Activated naive CD4-positive, alpha-beta T cell (primary cell): Measurements from ENCODE around the gene SETDB1.

Experiments used
- DNase-seq, 4 experiments: peaks; one replicate each; lab custom pipeline; 2025; lab: John Stamatoyannopoulos, UW

Gene SETDB1

GRCh38 chr1:150931773-150932172, 5.6 kb downstream of the SETDB1 start:
- DNase-seq, result no peak

GRCh38 chr1:150944856-150945255, 18.7 kb downstream of the SETDB1 start:
- no peak for DNase-seq

- DNase-seq, result no peak
Measured at GRCh38 chr1:150954708-150955107, 28.5 kb downstream of the SETDB1 start.

GRCh38 chr1:150955280-150955679, 29.1 kb downstream of the SETDB1 start:
- DNase-seq, result no peak

- no peak for DNase-seq
Measured at GRCh38 chr1:150957666-150958065, 31.5 kb downstream of the SETDB1 start.

- no peak for DNase-seq
Measured at GRCh38 chr1:150960646-150961045, 34.5 kb downstream of the SETDB1 start.

- DNase-seq, result no peak
Measured at GRCh38 chr1:150961756-150962155, 35.6 kb downstream of the SETDB1 start.

- no peak for DNase-seq
Measured at GRCh38 chr1:150963321-150964163, 37.4 kb downstream of the SETDB1 start.

GRCh38 chr1:150964164-150964489, 38.0 kb downstream of the SETDB1 start:
- DNase-seq, result no peak

GRCh38 chr1:150965605-150966004, 39.4 kb downstream of the SETDB1 start:
- no peak for DNase-seq

GRCh38 chr1:150966011-150966410, 39.8 kb downstream of the SETDB1 start:
- DNase-seq, result no peak

GRCh38 chr1:150967936-150968335, 41.8 kb downstream of the SETDB1 start:
- DNase-seq, result no peak

- DNase-seq, result no peak
Measured at GRCh38 chr1:150968491-150968890, 42.3 kb downstream of the SETDB1 start.

GRCh38 chr1:150969626-150970025, 43.5 kb downstream of the SETDB1 start:
- DNase-seq, result no peak

GRCh38 chr1:150970808-150971582, 44.8 kb downstream of the SETDB1 start:
- DNase-seq, result no peak

GRCh38 chr1:150971583-150972416, 45.6 kb downstream of the SETDB1 start:
- no peak for DNase-seq

GRCh38 chr1:150972417-150972940, 46.3 kb downstream of the SETDB1 start:
- DNase-seq, result no peak

- DNase-seq, result no peak
Measured at GRCh38 chr1:150973258-150973835, 47.2 kb downstream of the SETDB1 start.

GRCh38 chr1:150973836-150974579, 47.8 kb downstream of the SETDB1 start:
- peak in 3 of 4 experiments; percentile 12 to 43 (median 14) for DNase-seq

GRCh38 chr1:150974580-150975478, 48.7 kb downstream of the SETDB1 start, which contains the start of gene CERS2:
TSS of gene CERS2 (minus strand) at chr1:150974835. CDS start at chr1:150969090, 5,745 bp downstream.
- peak; percentile 27 to 79 (median 47) for DNase-seq
